ENCODE measurements around the gene TMEM184A. TPM values are rescaled to one million over a fixed set of nuclear protein-coding genes. Genes with fewer than 3 reads are reported as not detected.

Gene TMEM184A
- total and polyA plus RNA-seq, 5 donors from 2014 or later, result 0.25 TPM; not detected in 4

DNA sequence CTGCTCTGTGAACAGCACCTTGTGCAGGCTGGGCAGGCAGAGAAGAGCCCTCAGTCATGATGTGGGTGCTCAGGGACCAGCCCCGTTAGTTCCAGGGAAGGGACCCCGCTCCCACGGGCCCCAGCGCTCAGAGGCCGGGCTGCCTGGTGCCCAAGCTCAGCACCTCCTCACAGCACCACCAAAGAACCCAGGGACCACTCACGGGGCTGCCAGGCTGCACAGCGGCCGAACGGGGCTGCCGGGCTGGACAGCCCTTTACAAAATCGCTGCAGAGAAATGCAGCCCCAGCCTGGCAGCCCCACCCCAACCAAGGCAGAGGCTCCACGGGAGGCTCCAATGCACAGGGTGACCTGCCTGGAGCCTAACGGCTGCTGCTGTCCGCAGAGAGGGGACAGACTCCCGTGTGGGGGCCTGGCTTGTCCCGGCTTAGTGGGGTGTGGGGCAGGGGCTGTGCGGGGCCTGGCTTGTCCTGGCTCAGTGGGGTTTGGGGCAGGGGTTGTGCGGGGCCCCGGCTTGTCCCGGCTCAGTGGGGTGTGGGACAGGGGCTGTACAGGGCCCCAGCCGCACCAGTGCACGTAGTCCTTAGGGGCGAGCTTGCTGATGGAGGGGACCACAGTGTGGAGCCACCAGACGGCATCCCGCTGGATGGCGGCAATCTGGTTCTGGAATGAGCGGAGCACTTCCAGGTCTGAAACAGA, 61.0 kb downstream of the TMEM184A start:
- no peaks in the 10 kb centered on the region for H3K4me1 ChIP-seq (ENCODE audit: control insufficient read depth, insufficient read depth, low read length, poor library complexity, severe bottlenecking)
- ATAC-seq (ENCODE audit: low read depth in 2 of 2) (no peak), DNase-seq (no peak)
- no peak overlapping the region for H3K27ac ChIP-seq (ENCODE audit: insufficient read depth, low read length, poor library complexity, severe bottlenecking)
- H3K4me1 Mint-ChIP-seq, result peaks cover 0 to 4% (median 0%) of the 10 kb centered on the region in 4 donors
- no peaks in the 10 kb centered on the region for H3K27me3 Mint-ChIP-seq
- no peak overlapping the region for H3K4me3 Mint-ChIP-seq
- no peaks in the 10 kb centered on the region for H3K27me3 ChIP-seq (ENCODE audit: control insufficient read depth, insufficient read depth, low read length)
- peaks cover 19% of the 10 kb centered on the region for H3K36me3 Mint-ChIP-seq
- no peaks in the 10 kb centered on the region for H3K9me3 ChIP-seq (ENCODE audit: control insufficient read depth in 2 of 2, low read length in 2 of 2)
- no peak overlapping the region for H3K27ac Mint-ChIP-seq
- peaks cover 65% of the 10 kb centered on the region for H3K36me3 ChIP-seq (ENCODE audit: control insufficient read depth, insufficient read depth, low read length)
- no peaks in the 10 kb centered on the region for H3K9me3 Mint-ChIP-seq
- H3K4me3 ChIP-seq (ENCODE audit: low read depth, low read length), result no peak overlapping the region

DNA sequence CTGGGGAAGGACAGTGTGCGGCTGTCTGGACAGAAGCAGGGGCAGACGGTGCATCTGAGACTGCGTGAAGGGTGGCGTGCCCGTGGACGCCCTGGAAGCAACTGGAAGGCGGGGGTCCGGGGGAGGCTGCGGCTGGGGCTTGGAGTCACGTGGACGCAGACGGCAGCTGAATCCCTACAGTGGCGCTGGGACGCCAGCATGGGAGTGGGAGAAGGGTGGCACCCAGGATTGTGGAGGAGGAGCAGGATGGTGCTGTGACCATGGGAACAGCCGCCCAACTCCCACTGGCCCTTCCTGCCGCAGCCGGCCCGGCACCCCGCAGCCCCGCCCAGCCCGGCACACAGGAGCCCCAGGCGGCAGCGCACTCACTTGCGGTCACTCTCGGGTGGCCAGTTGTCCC, 61.6 kb downstream of the TMEM184A start:
- ATAC-seq (ENCODE audit: low read depth in 2 of 2), result no peak
- peaks cover 19% of the 10 kb centered on the region for H3K36me3 Mint-ChIP-seq
- peaks cover 66% of the 10 kb centered on the region for H3K36me3 ChIP-seq (ENCODE audit: control insufficient read depth, insufficient read depth, low read length)
- no peak overlapping the region for H3K4me3 Mint-ChIP-seq
- no peak overlapping the region for H3K27ac Mint-ChIP-seq
- H3K9me3 ChIP-seq (ENCODE audit: control insufficient read depth in 2 of 2, low read length in 2 of 2), result no peaks in the 10 kb centered on the region
- no peaks in the 10 kb centered on the region for H3K27me3 Mint-ChIP-seq
- no peak overlapping the region for H3K27ac ChIP-seq (ENCODE audit: insufficient read depth, low read length, poor library complexity, severe bottlenecking)
- DNase-seq, result no peak
- H3K9me3 Mint-ChIP-seq, result no peaks in the 10 kb centered on the region
- no peaks in the 10 kb centered on the region for H3K27me3 ChIP-seq (ENCODE audit: control insufficient read depth, insufficient read depth, low read length)
- H3K4me1 Mint-ChIP-seq, result peaks cover 0 to 4% (median 0%) of the 10 kb centered on the region in 4 donors
- H3K4me1 ChIP-seq (ENCODE audit: control insufficient read depth, insufficient read depth, low read length, poor library complexity, severe bottlenecking), result no peaks in the 10 kb centered on the region
- H3K4me3 ChIP-seq (ENCODE audit: low read depth, low read length), result no peak overlapping the region

- H3K36me3 Mint-ChIP-seq, result peaks cover 21% of the 10 kb centered on the region
- H3K9me3 ChIP-seq (ENCODE audit: control insufficient read depth in 2 of 2, low read length in 2 of 2), result no peaks in the 10 kb centered on the region
- no peak overlapping the region for H3K4me3 Mint-ChIP-seq
- peaks cover 0 to 4% (median under 1%) of the 10 kb centered on the region in 4 donors for H3K4me1 Mint-ChIP-seq
- no peak for DNase-seq
- H3K27me3 Mint-ChIP-seq, result no peaks in the 10 kb centered on the region
- H3K4me1 ChIP-seq (ENCODE audit: control insufficient read depth, insufficient read depth, low read length, poor library complexity, severe bottlenecking), result no peaks in the 10 kb centered on the region
- H3K36me3 ChIP-seq (ENCODE audit: control insufficient read depth, insufficient read depth, low read length), result peaks cover 69% of the 10 kb centered on the region
- no peak overlapping the region for H3K27ac ChIP-seq (ENCODE audit: insufficient read depth, low read length, poor library complexity, severe bottlenecking)
- H3K9me3 Mint-ChIP-seq, result no peaks in the 10 kb centered on the region
- H3K4me3 ChIP-seq (ENCODE audit: low read depth, low read length), result no peak overlapping the region
- ATAC-seq (ENCODE audit: low read depth in 2 of 2), result no peak
- no peaks in the 10 kb centered on the region for H3K27me3 ChIP-seq (ENCODE audit: control insufficient read depth, insufficient read depth, low read length)
- H3K27ac Mint-ChIP-seq, result no peak overlapping the region
These were observed 62.4 kb downstream of the TMEM184A start for GRCh38 chr7:1493571-1493970.

DNA sequence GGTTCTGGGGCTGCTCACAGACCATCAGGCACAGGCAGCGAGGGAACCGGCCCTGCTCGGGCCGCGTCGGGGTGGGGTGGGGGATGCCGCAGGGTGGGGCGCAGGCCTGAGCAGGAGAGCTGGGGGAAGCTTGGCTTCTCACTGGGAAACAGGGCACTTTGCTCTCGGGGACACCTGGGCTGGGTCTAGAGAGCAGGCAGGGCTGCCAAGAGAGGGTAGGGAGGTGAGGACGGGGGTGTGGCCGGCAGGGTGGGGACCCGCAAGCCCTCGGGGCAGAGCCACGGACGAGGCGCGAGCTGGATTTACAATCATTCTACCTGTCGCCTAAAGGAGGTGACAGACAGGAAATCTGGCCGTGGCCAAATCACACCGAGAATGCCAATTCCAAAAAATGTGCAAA, 62.9 kb downstream of the TMEM184A start:
- H3K4me3 Mint-ChIP-seq, result no peak overlapping the region
- peaks cover 0 to 4% (median 1%) of the 10 kb centered on the region in 4 donors for H3K4me1 Mint-ChIP-seq
- H3K4me1 ChIP-seq (ENCODE audit: control insufficient read depth, insufficient read depth, low read length, poor library complexity, severe bottlenecking), result no peaks in the 10 kb centered on the region
- peaks cover 71% of the 10 kb centered on the region for H3K36me3 ChIP-seq (ENCODE audit: control insufficient read depth, insufficient read depth, low read length)
- no peak overlapping the region for H3K27ac ChIP-seq (ENCODE audit: insufficient read depth, low read length, poor library complexity, severe bottlenecking)
- peaks cover 25% of the 10 kb centered on the region for H3K36me3 Mint-ChIP-seq
- H3K27me3 ChIP-seq (ENCODE audit: control insufficient read depth, insufficient read depth, low read length), result no peaks in the 10 kb centered on the region
- ATAC-seq (ENCODE audit: low read depth in 2 of 2), result no peak
- H3K27me3 Mint-ChIP-seq, result no peaks in the 10 kb centered on the region
- no peaks in the 10 kb centered on the region for H3K9me3 ChIP-seq (ENCODE audit: control insufficient read depth in 2 of 2, low read length in 2 of 2)
- no peaks in the 10 kb centered on the region for H3K9me3 Mint-ChIP-seq
- no peak overlapping the region for H3K27ac Mint-ChIP-seq
- no peak overlapping the region for H3K4me3 ChIP-seq (ENCODE audit: low read depth, low read length)
- no peak for DNase-seq

- Histone ChIP-seq H3K27me3 (ENCODE audit: control insufficient read depth, insufficient read depth, low read length) (no peaks in the 10 kb centered on the region), H3K36me3 (ENCODE audit: control insufficient read depth, insufficient read depth, low read length) (peaks cover 67% of the 10 kb centered on the region), H3K4me1 (ENCODE audit: control insufficient read depth, insufficient read depth, low read length, poor library complexity, severe bottlenecking) (no peaks in the 10 kb centered on the region), H3K9me3 (ENCODE audit: control insufficient read depth in 2 of 2, low read length in 2 of 2) (no peaks in the 10 kb centered on the region), H3K4me3 (ENCODE audit: low read depth, low read length) (no peak overlapping the region), H3K27ac (ENCODE audit: insufficient read depth, low read length, poor library complexity, severe bottlenecking) (no peak overlapping the region)
- ATAC-seq (ENCODE audit: low read depth in 2 of 2) (no peak), DNase-seq (no peak)
- peak overlapping the region in 1 of 4 donors; percentile 28 for H3K4me3 Mint-ChIP-seq
- H3K9me3 Mint-ChIP-seq, result no peaks in the 10 kb centered on the region
- H3K27me3 Mint-ChIP-seq, result no peaks in the 10 kb centered on the region
- no peak overlapping the region for H3K27ac Mint-ChIP-seq
- peaks cover 0 to 4% (median 1%) of the 10 kb centered on the region in 4 donors for H3K4me1 Mint-ChIP-seq
- peaks cover 25% of the 10 kb centered on the region for H3K36me3 Mint-ChIP-seq
These were observed 63.4 kb downstream of the TMEM184A start for GRCh38 chr7:1492640-1493039.

Other genes with a start within 250 kb of the TMEM184A start
- gene MICALL2, start 96.7 kb downstream of the TMEM184A start, total RNA-seq, result 3.3 TPM
- under 1 TPM in 3 of 4 donors, not detected in 1; 0.14 to 0.35 (median 0.19) TPM for gene MICALL2, start 96.7 kb downstream of the TMEM184A start, polyA plus RNA-seq
- gene INTS1, start 51.8 kb downstream of the TMEM184A start, total RNA-seq, result 107 TPM
- 10 to 100 TPM in 2 of 4 donors, 1 to 10 TPM in 2; 8.5 to 11.9 (median 10.1) TPM for gene INTS1, start 51.8 kb downstream of the TMEM184A start, polyA plus RNA-seq
- 61.5 TPM for gene MAFK, start 25.5 kb downstream of the TMEM184A start, total RNA-seq
- under 1 TPM; 0.31 to 0.62 (median 0.47) TPM for gene MAFK, start 25.5 kb downstream of the TMEM184A start, polyA plus RNA-seq
- gene PSMG3, start 13.8 kb upstream of the TMEM184A start, total RNA-seq, result 16.3 TPM
- 10 to 100 TPM; 41.2 to 47.8 (median 46.6) TPM for gene PSMG3, start 13.8 kb upstream of the TMEM184A start, polyA plus RNA-seq
- not detected for gene ELFN1, start 114.1 kb upstream of the TMEM184A start, total RNA-seq
- not detected for gene ELFN1, start 114.1 kb upstream of the TMEM184A start, polyA plus RNA-seq